ENCODE measurements around the gene WWC1. TPM values are rescaled to one million over a fixed set of nuclear protein-coding genes. Genes with fewer than 3 reads are reported as not detected.

WWC1 gene
- total RNA-seq, 1 donor from 2014 or later, result 0.52 TPM

DNA sequence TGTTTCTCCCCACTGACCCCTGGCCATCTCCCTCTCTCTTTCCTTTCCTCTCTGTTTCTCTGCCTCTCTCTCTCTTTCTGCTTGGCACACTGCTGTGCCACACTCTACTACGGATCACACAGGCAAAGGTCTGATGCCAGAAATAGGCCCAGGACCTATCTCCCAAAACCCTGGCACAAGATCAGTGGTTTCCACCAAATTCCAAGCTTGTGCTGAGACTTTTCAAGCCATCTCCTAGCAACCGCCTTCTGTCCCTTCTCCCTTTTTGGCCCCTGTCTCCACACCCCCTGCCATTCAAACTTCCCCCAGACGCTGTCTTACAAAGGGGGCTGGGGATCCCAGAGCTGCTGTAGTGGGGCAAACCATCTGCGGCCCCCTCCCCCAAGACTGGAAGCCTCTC lies 156.4 kb downstream of the WWC1 start:
- no peaks in the 10 kb centered on the region for H3K36me3 ChIP-seq (ENCODE audit: control insufficient read depth in 3 of 3, insufficient read depth in 3 of 3, low read length in 3 of 3)
- no peak overlapping the region for H3K4me3 ChIP-seq (ENCODE audit: low read length in 3 of 3)
- H3K9me3 ChIP-seq (ENCODE audit: control insufficient read depth in 3 of 3, low read length in 3 of 3), result peaks cover 0 to 3% (median 0%) of the 10 kb centered on the region in 3 donors
- no peaks in the 10 kb centered on the region for H3K4me1 ChIP-seq (ENCODE audit: control insufficient read depth in 3 of 3, insufficient read depth in 3 of 3, low read length in 3 of 3)
- no peak overlapping the region for H3K9ac ChIP-seq (ENCODE audit: low read depth in 1 of 3, low read length in 3 of 3)
- H3K27me3 ChIP-seq (ENCODE audit: control insufficient read depth in 3 of 3, insufficient read depth in 3 of 3, low read length in 3 of 3), result peaks cover 0 to 6% (median 0%) of the 10 kb centered on the region in 3 donors
- no peak overlapping the region for H3K27ac ChIP-seq (ENCODE audit: low read depth, low read length)

DNA sequence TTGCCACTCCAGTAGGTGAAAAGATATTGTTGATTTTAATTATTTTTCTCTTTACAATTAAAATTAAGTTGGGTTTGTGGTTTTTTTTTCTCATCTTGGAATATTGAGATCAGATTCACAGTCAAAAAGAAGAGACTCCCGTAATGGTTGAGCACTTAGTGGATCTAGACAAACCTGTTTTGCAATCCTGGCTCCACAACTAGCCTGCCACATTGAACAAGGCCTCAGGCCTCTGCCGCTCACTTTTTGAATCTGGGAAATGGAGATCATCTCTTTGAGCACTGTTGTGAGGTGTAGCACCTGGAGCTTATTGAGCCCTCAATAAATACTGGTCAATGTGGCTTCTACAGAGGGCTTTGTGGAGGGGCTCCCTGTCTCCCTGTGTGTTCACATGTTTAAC lies 157.7 kb downstream of the WWC1 start:
- no peak overlapping the region for H3K9ac ChIP-seq (ENCODE audit: low read depth in 1 of 3, low read length in 3 of 3)
- H3K36me3 ChIP-seq (ENCODE audit: control insufficient read depth in 3 of 3, insufficient read depth in 3 of 3, low read length in 3 of 3), result no peaks in the 10 kb centered on the region
- no peaks in the 10 kb centered on the region for H3K4me1 ChIP-seq (ENCODE audit: control insufficient read depth in 3 of 3, insufficient read depth in 3 of 3, low read length in 3 of 3)
- peaks cover 0 to 3% (median 0%) of the 10 kb centered on the region in 3 donors for H3K9me3 ChIP-seq (ENCODE audit: control insufficient read depth in 3 of 3, low read length in 3 of 3)
- no peak overlapping the region for H3K4me3 ChIP-seq (ENCODE audit: low read length in 3 of 3)
- peaks cover 0 to 6% (median 0%) of the 10 kb centered on the region in 3 donors for H3K27me3 ChIP-seq (ENCODE audit: control insufficient read depth in 3 of 3, insufficient read depth in 3 of 3, low read length in 3 of 3)
- no peak overlapping the region for H3K27ac ChIP-seq (ENCODE audit: low read depth, low read length)

DNA sequence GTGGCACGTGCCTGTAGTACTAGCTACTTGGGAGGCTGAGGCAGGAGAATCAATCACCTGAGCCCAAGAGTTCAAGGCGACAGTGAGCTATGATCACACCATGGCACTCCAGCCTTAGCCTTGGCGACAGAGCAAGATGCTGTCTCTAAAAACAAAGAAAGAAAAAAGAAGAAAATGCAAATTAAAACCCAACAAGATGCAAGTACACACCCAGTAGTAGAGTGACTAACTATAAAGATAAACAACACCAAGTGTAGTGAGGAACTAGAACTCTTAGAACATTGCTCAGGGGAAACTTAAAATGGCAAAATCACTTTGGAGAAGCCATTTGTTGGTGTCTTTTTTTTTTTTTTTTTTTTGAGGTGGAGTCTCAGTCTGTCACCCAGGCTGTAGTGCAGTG lies 160.1 kb downstream of the WWC1 start:
- Histone ChIP-seq H3K27ac (ENCODE audit: low read depth, low read length) (no peak overlapping the region), H3K9me3 (ENCODE audit: control insufficient read depth in 3 of 3, low read length in 3 of 3) (no peaks in the 10 kb centered on the region), H3K27me3 (ENCODE audit: control insufficient read depth in 3 of 3, insufficient read depth in 3 of 3, low read length in 3 of 3) (peaks cover 0 to 4% (median 0%) of the 10 kb centered on the region in 3 donors), H3K4me1 (ENCODE audit: control insufficient read depth in 3 of 3, insufficient read depth in 3 of 3, low read length in 3 of 3) (no peaks in the 10 kb centered on the region), H3K9ac (ENCODE audit: low read depth in 1 of 3, low read length in 3 of 3) (no peak overlapping the region), H3K4me3 (ENCODE audit: low read length in 3 of 3) (no peak overlapping the region), H3K36me3 (ENCODE audit: control insufficient read depth in 3 of 3, insufficient read depth in 3 of 3, low read length in 3 of 3) (no peaks in the 10 kb centered on the region)

- no peak overlapping the region for H3K4me3 ChIP-seq (ENCODE audit: low read length in 3 of 3)
- H3K4me1 ChIP-seq (ENCODE audit: control insufficient read depth in 3 of 3, insufficient read depth in 3 of 3, low read length in 3 of 3), result no peaks in the 10 kb centered on the region
- no peaks in the 10 kb centered on the region for H3K27me3 ChIP-seq (ENCODE audit: control insufficient read depth in 3 of 3, insufficient read depth in 3 of 3, low read length in 3 of 3)
These were observed 163.8 kb downstream of the WWC1 start for GRCh38 chr5:168455201-168455600.

GRCh38 chr5:168457542-168457941 lies 166.1 kb downstream of the WWC1 start:
- Histone ChIP-seq H3K36me3 (ENCODE audit: control insufficient read depth in 3 of 3, insufficient read depth in 3 of 3, low read length in 3 of 3) (no peaks in the 10 kb centered on the region), H3K27ac (ENCODE audit: low read depth, low read length) (no peak overlapping the region)

More at GRCh38 chr5:168455201-168455600, 163.8 kb downstream of the WWC1 start:
- Histone ChIP-seq H3K27ac (ENCODE audit: low read depth, low read length) (no peak overlapping the region), H3K9me3 (ENCODE audit: control insufficient read depth in 3 of 3, low read length in 3 of 3) (no peaks in the 10 kb centered on the region), H3K36me3 (ENCODE audit: control insufficient read depth in 3 of 3, insufficient read depth in 3 of 3, low read length in 3 of 3) (no peaks in the 10 kb centered on the region), H3K9ac (ENCODE audit: low read depth in 1 of 3, low read length in 3 of 3) (no peak overlapping the region)

DNA sequence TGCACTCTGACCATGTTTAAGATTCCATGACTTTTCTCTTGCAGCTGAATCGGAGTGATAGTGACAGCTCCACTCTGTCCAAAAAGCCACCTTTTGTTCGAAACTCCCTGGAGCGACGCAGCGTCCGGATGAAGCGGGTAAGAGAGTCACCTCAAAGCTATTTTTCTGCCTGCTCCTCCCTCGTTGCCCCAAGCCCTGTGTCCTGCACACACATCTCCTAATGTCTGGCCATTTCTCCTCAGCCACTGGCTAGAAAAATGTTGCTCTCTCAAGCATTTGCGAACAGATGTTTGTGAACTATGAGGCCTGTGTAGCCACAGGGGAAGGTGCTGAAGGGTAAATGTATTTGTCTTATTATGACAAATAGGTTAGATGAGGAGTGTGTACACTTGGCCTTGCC lies 169.2 kb downstream of the WWC1 start:
- no peaks in the 10 kb centered on the region for H3K9me3 ChIP-seq (ENCODE audit: control insufficient read depth in 3 of 3, low read length in 3 of 3)
- peaks cover 0 to 10% (median 4%) of the 10 kb centered on the region in 3 donors for H3K27me3 ChIP-seq (ENCODE audit: control insufficient read depth in 3 of 3, insufficient read depth in 3 of 3, low read length in 3 of 3)
- no peaks in the 10 kb centered on the region for H3K4me1 ChIP-seq (ENCODE audit: control insufficient read depth in 3 of 3, insufficient read depth in 3 of 3, low read length in 3 of 3)
- H3K4me3 ChIP-seq (ENCODE audit: low read length in 3 of 3), result no peak overlapping the region
- H3K9ac ChIP-seq (ENCODE audit: low read depth in 1 of 3, low read length in 3 of 3), result no peak overlapping the region
- no peak overlapping the region for H3K27ac ChIP-seq (ENCODE audit: low read depth, low read length)
- no peaks in the 10 kb centered on the region for H3K36me3 ChIP-seq (ENCODE audit: control insufficient read depth in 3 of 3, insufficient read depth in 3 of 3, low read length in 3 of 3)

More at GRCh38 chr5:168457542-168457941, 166.1 kb downstream of the WWC1 start:
- Histone ChIP-seq H3K4me3 (ENCODE audit: low read length in 3 of 3) (no peak overlapping the region), H3K9me3 (ENCODE audit: control insufficient read depth in 3 of 3, low read length in 3 of 3) (no peaks in the 10 kb centered on the region), H3K4me1 (ENCODE audit: control insufficient read depth in 3 of 3, insufficient read depth in 3 of 3, low read length in 3 of 3) (no peaks in the 10 kb centered on the region), H3K27me3 (ENCODE audit: control insufficient read depth in 3 of 3, insufficient read depth in 3 of 3, low read length in 3 of 3) (peaks cover 0 to under 1% (median 0%) of the 10 kb centered on the region in 3 donors), H3K9ac (ENCODE audit: low read depth in 1 of 3, low read length in 3 of 3) (no peak overlapping the region)

GRCh38 chr5:168463081-168463480 lies 171.6 kb downstream of the WWC1 start:
- no peaks in the 10 kb centered on the region for H3K36me3 ChIP-seq (ENCODE audit: control insufficient read depth in 3 of 3, insufficient read depth in 3 of 3, low read length in 3 of 3)
- no peaks in the 10 kb centered on the region for H3K9me3 ChIP-seq (ENCODE audit: control insufficient read depth in 3 of 3, low read length in 3 of 3)
- no peak overlapping the region for H3K9ac ChIP-seq (ENCODE audit: low read depth in 1 of 3, low read length in 3 of 3)
- peaks cover 0 to 15% (median 11%) of the 10 kb centered on the region in 3 donors for H3K27me3 ChIP-seq (ENCODE audit: control insufficient read depth in 3 of 3, insufficient read depth in 3 of 3, low read length in 3 of 3)
- H3K27ac ChIP-seq (ENCODE audit: low read depth, low read length), result no peak overlapping the region
- H3K4me3 ChIP-seq (ENCODE audit: low read length in 3 of 3), result no peak overlapping the region
- no peaks in the 10 kb centered on the region for H3K4me1 ChIP-seq (ENCODE audit: control insufficient read depth in 3 of 3, insufficient read depth in 3 of 3, low read length in 3 of 3)

- peaks cover 0 to 15% (median 11%) of the 10 kb centered on the region in 3 donors for H3K27me3 ChIP-seq (ENCODE audit: control insufficient read depth in 3 of 3, insufficient read depth in 3 of 3, low read length in 3 of 3)
- no peaks in the 10 kb centered on the region for H3K4me1 ChIP-seq (ENCODE audit: control insufficient read depth in 3 of 3, insufficient read depth in 3 of 3, low read length in 3 of 3)
- H3K9ac ChIP-seq (ENCODE audit: low read depth in 1 of 3, low read length in 3 of 3), result no peak overlapping the region
- no peak overlapping the region for H3K4me3 ChIP-seq (ENCODE audit: low read length in 3 of 3)
- H3K36me3 ChIP-seq (ENCODE audit: control insufficient read depth in 3 of 3, insufficient read depth in 3 of 3, low read length in 3 of 3), result no peaks in the 10 kb centered on the region
- H3K9me3 ChIP-seq (ENCODE audit: control insufficient read depth in 3 of 3, low read length in 3 of 3), result no peaks in the 10 kb centered on the region
- H3K27ac ChIP-seq (ENCODE audit: low read depth, low read length), result no peak overlapping the region
These were observed 172.8 kb downstream of the WWC1 start for GRCh38 chr5:168464214-168464613.

DNA sequence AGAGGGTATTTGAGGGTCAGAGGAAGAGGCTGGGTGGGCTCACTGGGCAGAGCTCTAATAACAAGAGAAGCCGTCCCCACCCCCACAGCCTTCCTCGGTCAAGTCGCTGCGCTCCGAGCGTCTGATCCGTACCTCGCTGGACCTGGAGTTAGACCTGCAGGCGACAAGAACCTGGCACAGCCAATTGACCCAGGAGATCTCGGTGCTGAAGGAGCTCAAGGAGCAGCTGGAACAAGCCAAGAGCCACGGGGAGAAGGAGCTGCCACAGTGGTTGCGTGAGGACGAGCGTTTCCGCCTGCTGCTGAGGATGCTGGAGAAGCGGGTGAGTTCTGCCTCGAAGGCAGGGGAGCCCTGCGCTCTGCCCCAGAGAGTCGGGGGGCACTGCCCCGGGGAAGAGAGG lies 173.2 kb downstream of the WWC1 start:
- Histone ChIP-seq H3K36me3 (ENCODE audit: control insufficient read depth in 3 of 3, insufficient read depth in 3 of 3, low read length in 3 of 3) (no peaks in the 10 kb centered on the region), H3K27ac (ENCODE audit: low read depth, low read length) (no peak overlapping the region), H3K9me3 (ENCODE audit: control insufficient read depth in 3 of 3, low read length in 3 of 3) (no peaks in the 10 kb centered on the region), H3K27me3 (ENCODE audit: control insufficient read depth in 3 of 3, insufficient read depth in 3 of 3, low read length in 3 of 3) (peaks cover 0 to 15% (median 11%) of the 10 kb centered on the region in 3 donors), H3K4me1 (ENCODE audit: control insufficient read depth in 3 of 3, insufficient read depth in 3 of 3, low read length in 3 of 3) (no peaks in the 10 kb centered on the region), H3K4me3 (ENCODE audit: low read length in 3 of 3) (no peak overlapping the region), H3K9ac (ENCODE audit: low read depth in 1 of 3, low read length in 3 of 3) (no peak overlapping the region)

DNA sequence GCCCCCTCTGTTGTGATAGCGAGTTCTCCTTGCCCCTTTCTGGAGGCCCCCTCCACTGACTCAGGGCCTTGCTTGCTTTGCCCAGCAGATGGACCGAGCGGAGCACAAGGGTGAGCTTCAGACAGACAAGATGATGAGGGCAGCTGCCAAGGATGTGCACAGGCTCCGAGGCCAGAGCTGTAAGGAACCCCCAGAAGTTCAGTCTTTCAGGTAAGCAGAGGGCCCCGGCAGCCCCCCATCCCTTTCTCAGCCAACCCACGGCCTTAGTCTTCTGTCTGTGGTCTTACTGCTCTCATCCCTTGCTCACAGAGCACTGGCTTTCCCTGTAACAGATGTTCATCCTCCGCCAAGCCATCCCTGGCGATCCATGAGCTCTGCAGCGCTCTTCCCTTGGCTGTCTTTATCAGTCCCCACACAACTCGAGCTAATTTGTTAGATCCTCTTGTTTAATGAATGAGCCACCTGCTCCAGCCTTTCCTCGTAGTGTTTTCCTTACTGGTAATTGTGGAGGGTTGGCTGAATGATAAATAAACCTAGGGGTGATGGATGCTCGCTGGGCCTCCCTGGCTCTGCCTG lies 176.4 kb downstream of the WWC1 start:
- Histone ChIP-seq H3K27me3 (ENCODE audit: control insufficient read depth in 3 of 3, insufficient read depth in 3 of 3, low read length in 3 of 3) (peaks cover 0 to 15% (median 12%) of the 10 kb centered on the region in 3 donors), H3K4me1 (ENCODE audit: control insufficient read depth in 3 of 3, insufficient read depth in 3 of 3, low read length in 3 of 3) (no peaks in the 10 kb centered on the region), H3K9ac (ENCODE audit: low read depth in 1 of 3, low read length in 3 of 3) (no peak overlapping the region), H3K27ac (ENCODE audit: low read depth, low read length) (no peak overlapping the region), H3K4me3 (ENCODE audit: low read length in 3 of 3) (no peak overlapping the region), H3K9me3 (ENCODE audit: control insufficient read depth in 3 of 3, low read length in 3 of 3) (no peaks in the 10 kb centered on the region), H3K36me3 (ENCODE audit: control insufficient read depth in 3 of 3, insufficient read depth in 3 of 3, low read length in 3 of 3) (no peaks in the 10 kb centered on the region)

Measured in skeletal muscle tissue (tissue), 4 donors.